ENCODE results near the gene SLC8A1. TPM values are rescaled to one million over a fixed set of nuclear protein-coding genes. Genes with fewer than 3 reads are reported as not detected.
A peak's percentile ranks its signal among the peaks of the same experiment; 100 is the strongest.

SLC8A1 gene
- total RNA-seq, 1 donor from 2014 or later: 9.6 TPM

GRCh38 chr2:40403233-40403836, 48.6 kb downstream of the SLC8A1 start:
- H3K36me3 ChIP-seq: no peaks in the 10 kb centered on the region
- Mint-ChIP-seq H3K9me3 (peaks cover 5% of the 10 kb centered on the region), H3K4me3 (no peak overlapping the region), H3K4me1 (peaks cover 9% of the 10 kb centered on the region), H3K27me3 (ENCODE audit: insufficient read depth, low read depth) (peaks cover 2% of the 10 kb centered on the region), H3K36me3 (peaks cover 2% of the 10 kb centered on the region), H3K27ac (no peak overlapping the region)
- no peak for DNase-seq (ENCODE audit: low spot score)
- no peak for TF ChIP-seq EZH2 (IDR thresholded peaks at IDR 0.05)
- TF ChIP-seq, protein P1, sequence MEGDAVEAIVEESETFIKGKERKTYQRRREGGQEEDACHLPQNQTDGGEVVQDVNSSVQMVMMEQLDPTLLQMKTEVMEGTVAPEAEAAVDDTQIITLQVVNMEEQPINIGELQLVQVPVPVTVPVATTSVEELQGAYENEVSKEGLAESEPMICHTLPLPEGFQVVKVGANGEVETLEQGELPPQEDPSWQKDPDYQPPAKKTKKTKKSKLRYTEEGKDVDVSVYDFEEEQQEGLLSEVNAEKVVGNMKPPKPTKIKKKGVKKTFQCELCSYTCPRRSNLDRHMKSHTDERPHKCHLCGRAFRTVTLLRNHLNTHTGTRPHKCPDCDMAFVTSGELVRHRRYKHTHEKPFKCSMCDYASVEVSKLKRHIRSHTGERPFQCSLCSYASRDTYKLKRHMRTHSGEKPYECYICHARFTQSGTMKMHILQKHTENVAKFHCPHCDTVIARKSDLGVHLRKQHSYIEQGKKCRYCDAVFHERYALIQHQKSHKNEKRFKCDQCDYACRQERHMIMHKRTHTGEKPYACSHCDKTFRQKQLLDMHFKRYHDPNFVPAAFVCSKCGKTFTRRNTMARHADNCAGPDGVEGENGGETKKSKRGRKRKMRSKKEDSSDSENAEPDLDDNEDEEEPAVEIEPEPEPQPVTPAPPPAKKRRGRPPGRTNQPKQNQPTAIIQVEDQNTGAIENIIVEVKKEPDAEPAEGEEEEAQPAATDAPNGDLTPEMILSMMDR (IDR thresholded peaks at IDR 0.05): no peak
- no peak for TF ChIP-seq EZH2phosphoT487 (IDR thresholded peaks at IDR 0.05)
- no peaks in the 10 kb centered on the region for H3K79me2 ChIP-seq (ENCODE audit: low read depth)
- H2AFZ ChIP-seq (replicated peaks): no peak overlapping the region
- H4K20me1 ChIP-seq (ENCODE audit: low read depth): no peaks in the 10 kb centered on the region
- no peak overlapping the region for H3K4me3 ChIP-seq
- H3F3A ChIP-seq (ENCODE audit: low read depth): no peaks in the 10 kb centered on the region
- no peaks in the 10 kb centered on the region for H3K27me3 ChIP-seq
- no peaks in the 10 kb centered on the region for H3K4me1 ChIP-seq
- no peaks in the 10 kb centered on the region for H3K9me3 ChIP-seq (ENCODE audit: low read depth)
- no peak overlapping the region for H3K27ac ChIP-seq
- no peak overlapping the region for H3K9ac ChIP-seq
- H3K4me2 ChIP-seq: no peak overlapping the region

DNA sequence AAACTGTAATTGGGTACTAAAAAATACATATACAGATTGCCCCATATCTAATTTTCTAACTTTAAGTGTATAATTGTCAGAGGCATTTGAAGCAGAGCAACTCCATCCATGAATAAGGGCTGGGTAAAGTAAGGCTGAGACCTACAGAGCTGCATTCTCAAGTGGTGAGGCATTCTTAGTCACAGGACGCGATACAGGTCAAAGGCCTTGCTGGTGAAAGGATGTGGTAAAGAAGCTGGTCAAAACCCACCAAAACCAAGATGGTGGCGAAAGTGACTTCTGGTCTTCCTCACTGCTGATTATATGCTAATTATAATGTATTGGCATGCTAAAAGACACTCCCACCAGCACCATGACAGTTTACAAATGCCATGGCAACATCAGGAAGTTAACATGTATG, 50.0 kb downstream of the SLC8A1 start:
- Histone ChIP-seq H3F3A (ENCODE audit: low read depth) (no peaks in the 10 kb centered on the region), H3K9me3 (ENCODE audit: low read depth) (no peaks in the 10 kb centered on the region), H4K20me1 (ENCODE audit: low read depth) (no peaks in the 10 kb centered on the region), H3K27me3 (no peaks in the 10 kb centered on the region), H3K36me3 (no peaks in the 10 kb centered on the region), H2AFZ (replicated peaks) (no peak overlapping the region), H3K4me3 (no peak overlapping the region), H3K4me2 (no peak overlapping the region), H3K9ac (no peak overlapping the region), H3K79me2 (ENCODE audit: low read depth) (no peaks in the 10 kb centered on the region), H3K27ac (no peak overlapping the region), H3K4me1 (no peaks in the 10 kb centered on the region)
- Mint-ChIP-seq H3K4me1 (peaks cover 9% of the 10 kb centered on the region), H3K9me3 (peaks cover 5% of the 10 kb centered on the region), H3K27ac (no peak overlapping the region), H3K4me3 (no peak overlapping the region), H3K36me3 (peaks cover 2% of the 10 kb centered on the region), H3K27me3 (ENCODE audit: insufficient read depth, low read depth) (peaks cover 2% of the 10 kb centered on the region)
- DNase-seq (ENCODE audit: low spot score): no peak
- TF ChIP-seq, protein P1 (IDR thresholded peaks at IDR 0.05): no peak
- TF ChIP-seq EZH2phosphoT487 (IDR thresholded peaks at IDR 0.05): no peak
- TF ChIP-seq EZH2 (IDR thresholded peaks at IDR 0.05): no peak

DNA sequence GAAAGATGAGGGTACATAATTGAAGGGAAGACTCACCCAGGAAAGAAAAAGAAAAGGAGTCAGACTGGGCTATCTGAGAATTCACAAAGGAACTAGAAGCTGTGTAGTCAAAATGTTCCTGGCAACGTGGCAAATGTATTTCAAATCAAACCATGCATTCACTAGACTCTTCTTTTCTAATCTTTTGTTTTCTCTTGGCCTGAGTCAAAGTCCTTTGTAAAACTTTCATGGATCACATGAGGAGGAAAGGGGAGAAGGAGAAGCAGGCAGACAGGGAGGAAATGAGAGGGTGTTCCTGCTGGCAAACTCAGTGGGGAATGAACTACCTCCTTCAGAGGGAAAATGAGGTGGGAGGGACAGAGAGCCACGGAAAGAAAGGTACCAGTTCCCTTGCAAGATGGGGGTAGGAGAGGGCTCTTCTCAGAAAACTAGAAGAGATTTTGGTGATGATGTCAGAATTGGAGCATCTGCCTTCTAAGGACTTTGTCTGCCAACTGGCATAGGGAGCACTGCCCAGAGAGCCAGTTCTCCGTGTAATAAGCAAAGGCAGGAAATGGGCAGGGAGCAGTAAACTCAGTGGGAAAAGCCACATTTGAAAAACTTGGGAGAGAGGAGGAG, 51.4 kb downstream of the SLC8A1 start:
- Histone ChIP-seq H3K4me3 (no peak overlapping the region), H3K27ac (peak overlapping the region; percentile 15), H3K36me3 (no peaks in the 10 kb centered on the region), H4K20me1 (ENCODE audit: low read depth) (no peaks in the 10 kb centered on the region), H2AFZ (replicated peaks) (peak overlapping the region; percentile 9), H3K4me1 (no peaks in the 10 kb centered on the region), H3F3A (ENCODE audit: low read depth) (no peaks in the 10 kb centered on the region), H3K9ac (no peak overlapping the region), H3K9me3 (ENCODE audit: low read depth) (no peaks in the 10 kb centered on the region), H3K27me3 (no peaks in the 10 kb centered on the region), H3K79me2 (ENCODE audit: low read depth) (no peaks in the 10 kb centered on the region), H3K4me2 (no peak overlapping the region)
- no peak overlapping the region for H3K4me3 Mint-ChIP-seq
- H3K27me3 Mint-ChIP-seq (ENCODE audit: insufficient read depth, low read depth): peaks cover 5% of the 10 kb centered on the region
- H3K36me3 Mint-ChIP-seq: peaks cover 2% of the 10 kb centered on the region
- DNase-seq (ENCODE audit: low spot score): no peak
- H3K4me1 Mint-ChIP-seq: peaks cover 15% of the 10 kb centered on the region
- H3K27ac Mint-ChIP-seq: no peak overlapping the region
- TF ChIP-seq EZH2 (IDR thresholded peaks at IDR 0.05) (no peak), EZH2phosphoT487 (IDR thresholded peaks at IDR 0.05) (no peak)
- TF ChIP-seq, protein P1 (IDR thresholded peaks at IDR 0.05): no peak
- H3K9me3 Mint-ChIP-seq: peaks cover 5% of the 10 kb centered on the region

Data from neural progenitor cell (in vitro differentiated cells).